WTC11 (cell line): ENCODE results near the gene PRKN.

Source experiments
- AR ChIP-seq: fragments of 250-450 bp; sonication (Bioruptor Pico); IDR thresholded peaks from 2 replicates; pipeline ENCODE4 v1.9.0; 2021; ENCODE audit warnings: mild to moderate bottlenecking
- CTCF ChIP-seq: fragments of 200-600 bp; IDR thresholded peaks from 2 replicates; pipeline ENCODE4 v1.8.0; 2022; ENCODE audit warnings: antibody characterized with exemption
- E2F4 ChIP-seq: sonication (generic); formaldehyde crosslinking; IDR thresholded peaks from 2 replicates; pipeline ENCODE4 v1.8.1; 2022; ENCODE audit warnings: low read depth, mild to moderate bottlenecking, moderate library complexity, missing genetic modification reagents, borderline replicate concordance
- EMX1 ChIP-seq: fragments of 250-450 bp; sonication (Bioruptor Pico); IDR thresholded peaks from 2 replicates; pipeline ENCODE4 v1.8.0; 2021; ENCODE audit warnings: mild to moderate bottlenecking
- ESRRA ChIP-seq: sonication (generic); formaldehyde crosslinking; IDR thresholded peaks from 2 replicates; pipeline ENCODE4 v1.8.1; 2022; ENCODE audit warnings: mild to moderate bottlenecking, missing genetic modification reagents, borderline replicate concordance
- FOXK1 ChIP-seq: sonication (generic); formaldehyde crosslinking; IDR thresholded peaks from 2 replicates; pipeline ENCODE4 v1.8.0; 2022; ENCODE audit warnings: mild to moderate bottlenecking, moderate library complexity, missing genetic modification reagents
- HMGXB4 ChIP-seq: sonication (generic); formaldehyde crosslinking; IDR thresholded peaks from 2 replicates; pipeline ENCODE4 v1.8.1; 2023; ENCODE audit warnings: mild to moderate bottlenecking, moderate library complexity, missing genetic modification reagents
- KAT7 ChIP-seq: sonication (generic); formaldehyde crosslinking; IDR thresholded peaks from 2 replicates; pipeline ENCODE4 v1.8.1; 2023; ENCODE audit warnings: missing genetic modification reagents, mild to moderate bottlenecking, borderline replicate concordance
- NR1H2 ChIP-seq: sonication (generic); formaldehyde crosslinking; IDR thresholded peaks from 2 replicates; pipeline ENCODE4 v1.9.0; 2021; ENCODE audit warnings: mild to moderate bottlenecking, moderate library complexity, missing genetic modification reagents
- PREB ChIP-seq: sonication (generic); formaldehyde crosslinking; IDR thresholded peaks from 2 replicates; pipeline ENCODE4 v1.8.1; 2022; ENCODE audit warnings: mild to moderate bottlenecking, missing genetic modification reagents, moderate library complexity, borderline replicate concordance
- SP1 ChIP-seq: sonication (generic); formaldehyde crosslinking; conservative IDR thresholded peaks from 2 replicates; pipeline ENCODE4 v1.8.1; 2022; ENCODE audit warnings: missing genetic modification reagents
- TCF7 ChIP-seq: sonication (generic); formaldehyde crosslinking; IDR thresholded peaks from 2 replicates; pipeline ENCODE4 v1.8.0; 2022; ENCODE audit warnings: mild to moderate bottlenecking, low read depth, missing genetic modification reagents, moderate library complexity
- TP53 ChIP-seq: sonication (generic); formaldehyde crosslinking; IDR thresholded peaks from 2 replicates; pipeline ENCODE4 v1.8.1; 2023; ENCODE audit warnings: mild to moderate bottlenecking, missing genetic modification reagents
- ZNF232 ChIP-seq: sonication (generic); formaldehyde crosslinking; IDR thresholded peaks from 2 replicates; pipeline ENCODE4 v1.8.0; 2022; ENCODE audit warnings: mild to moderate bottlenecking, missing genetic modification reagents

- TF ChIP-seq PREB (CRISPR knock-in tag) (no peak), CTCF (no peak), SP1 (CRISPR knock-in tag) (no peak), ZNF232 (CRISPR knock-in tag) (no peak), E2F4 (CRISPR knock-in tag) (no peak), NR1H2 (CRISPR knock-in tag) (no peak), EMX1 (no peak), AR (no peak), ESRRA (CRISPR knock-in tag) (no peak), TCF7 (CRISPR knock-in tag) (no peak), HMGXB4 (CRISPR knock-in tag) (no peak), KAT7 (CRISPR knock-in tag) (no peak), TP53 (CRISPR knock-in tag) (no peak), FOXK1 (CRISPR knock-in tag) (no peak)
These were observed 1179.9 kb downstream of the PRKN start for GRCh38 chr6:161547617-161548016.
